Caco-2 (cell line): ENCODE data around the gene SIGMAR1. TPM values are rescaled to one million over a fixed set of nuclear protein-coding genes. Genes with fewer than 3 reads are reported as not detected.
A peak's percentile ranks its signal among the peaks of the same experiment; 100 is the strongest.

ENCODE experiments used
- BruUV-seq: library from RNA; stranded (reverse); fragments of 400-500 nt; replicated peaks from 2 replicates; lab custom pipeline; 2021; lab: Mats Ljungman, UMichigan
- CTCF ChIA-PET: fragments of 300-600 bp; sonication (Branson Sonifier 250); formaldehyde crosslinking; loops from one replicate; lab custom pipeline; 2022; ENCODE audit warnings: antibody characterized with exemption; lab: Charles Lee
- POLR2A ChIA-PET: fragments of 300-600 bp; sonication (Branson Sonifier 250); formaldehyde crosslinking; loops from one replicate; lab custom pipeline; 2022; ENCODE audit warnings: antibody characterized with exemption; lab: Charles Lee
- DNase-seq, 2 experiments: peaks; one replicate each; pipeline versions ENCODE4 v3.0.0 to v3.0.0-alpha.2; 2020 to 2022
- H3K27me3 ChIP-seq: replicated peaks from 2 replicates; pipeline ENCODE4 v1.6.0; 2011; ENCODE audit warnings: low read length; ENCODE audit not compliant: control insufficient read depth, insufficient read depth
- H3K36me3 ChIP-seq: 2 replicates; pipeline ENCODE4 v1.5.1; 2011; ENCODE audit warnings: low read length; ENCODE audit not compliant: control insufficient read depth, insufficient read depth
- H3K4me1 ChIP-seq: fragments of 250-450 bp; sonication (Bioruptor Pico); 2 replicates; pipeline ENCODE4 v1.5.1; 2020; ENCODE audit warnings: mild to moderate bottlenecking
- H3K4me3 ChIP-seq: 2 replicates; pipeline ENCODE4 v1.5.1; 2011; ENCODE audit warnings: low read depth, mild to moderate bottlenecking, control low read depth, low read length
- H3K9me3 ChIP-seq: fragments of 250-450 bp; sonication (Bioruptor Pico); 2 replicates; pipeline ENCODE4 v1.5.1; 2020; ENCODE audit warnings: mild to moderate bottlenecking, moderate library complexity
- H3K27ac Mint-ChIP-seq: one replicate; pipeline ENCODE4 v1.8.0; 2022; ENCODE audit warnings: mixed read lengths; ENCODE audit not compliant: unreplicated experiment
- H3K27me3 Mint-ChIP-seq: one replicate; pipeline ENCODE4 v1.8.0; 2022; ENCODE audit warnings: mixed read lengths; ENCODE audit not compliant: insufficient read depth, unreplicated experiment
- H3K36me3 Mint-ChIP-seq: one replicate; pipeline ENCODE4 v1.8.0; 2022; ENCODE audit warnings: mild to moderate bottlenecking, mixed read lengths; ENCODE audit not compliant: insufficient read depth, unreplicated experiment
- H3K4me1 Mint-ChIP-seq: one replicate; pipeline ENCODE4 v1.8.0; 2022; ENCODE audit warnings: low read depth, mixed read lengths; ENCODE audit not compliant: unreplicated experiment
- H3K4me3 Mint-ChIP-seq: one replicate; pipeline ENCODE4 v1.8.0; 2022; ENCODE audit warnings: mild to moderate bottlenecking, moderate library complexity, mixed read lengths; ENCODE audit not compliant: unreplicated experiment
- H3K9me3 Mint-ChIP-seq: one replicate; pipeline ENCODE4 v1.8.0; 2022; ENCODE audit warnings: mixed read lengths; ENCODE audit not compliant: unreplicated experiment
- intact Hi-C: fragments of 100-400 bp; cut with micrococcal nuclease; formaldehyde crosslinking; loops from one replicate; pipeline ENCODE4 v1.10.0; 2022; ENCODE audit not compliant: unreplicated experiment
- total RNA-seq: library from RNA; stranded (reverse); gene quantifications from 2 replicates; pipeline ENCODE4 v1.2.3, GENCODE V29; 2022
- TF ChIP-seq, protein P1 (sequence below), 2 experiments: fragments of 200-600 bp in 1 of 2; IDR thresholded peaks; 1 replicate in 1 of 2; 2 replicates in 1 of 2; pipeline versions ENCODE4 v1.5.1 to v1.8.0; 2011 to 2022; ENCODE audit warnings: antibody characterized with exemption in 1 of 2, control low read depth in 1 of 2, inconsistent platforms in 1 of 2, low read depth in 1 of 2, low read length in 1 of 2, mild to moderate bottlenecking in 1 of 2, moderate library complexity in 1 of 2; ENCODE audit not compliant: insufficient read depth in 1 of 2, severe bottlenecking in 1 of 2, unreplicated experiment in 1 of 2

The SIGMAR1 gene
- total RNA-seq, 1 experiment from 2014 or later: 102 TPM

DNA sequence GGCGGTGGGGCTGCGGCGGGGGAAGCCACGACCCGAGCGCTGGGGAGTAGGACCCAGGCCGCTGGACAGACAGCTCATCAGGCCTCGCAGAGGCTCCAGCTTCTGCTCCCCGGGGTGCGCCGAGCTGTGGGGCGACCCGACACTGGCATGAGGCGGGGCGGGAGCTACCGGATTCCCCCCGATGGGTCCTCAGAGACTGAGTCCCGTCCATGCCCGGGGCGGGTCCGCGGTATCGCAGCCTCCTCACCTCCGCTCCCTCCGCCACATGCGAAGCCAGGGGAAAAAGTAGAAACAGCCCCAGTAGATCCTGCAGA lies 27.4 kb upstream of the SIGMAR1 start:
- Histone ChIP-seq H3K4me1 (peaks cover 15% of the 10 kb centered on the region), H3K27me3 (no peaks in the 10 kb centered on the region), H3K4me3 (no peak overlapping the region; the same call in 1 of the 2 replicates), H3K9me3 (no peaks in the 10 kb centered on the region; the same call in 1 of the 2 replicates), H3K36me3 (no peaks in the 10 kb centered on the region)
- DNase-seq: no peak
- Mint-ChIP-seq H3K4me3 (peak overlapping the region; percentile 81), H3K36me3 (no peaks in the 10 kb centered on the region), H3K27ac (no peak overlapping the region), H3K9me3 (no peaks in the 10 kb centered on the region), H3K4me1 (peaks cover 28% of the 10 kb centered on the region), H3K27me3 (no peaks in the 10 kb centered on the region)
- POLR2A ChIA-PET: interaction anchor here (0.6 kb wide), 2 partner anchors 13 to 1063 kb away, joined by 3 read pairs; partner anchors contain the start of gene IL11RA
- BruUV-seq: no TSS peak
- TF ChIP-seq, protein P1, sequence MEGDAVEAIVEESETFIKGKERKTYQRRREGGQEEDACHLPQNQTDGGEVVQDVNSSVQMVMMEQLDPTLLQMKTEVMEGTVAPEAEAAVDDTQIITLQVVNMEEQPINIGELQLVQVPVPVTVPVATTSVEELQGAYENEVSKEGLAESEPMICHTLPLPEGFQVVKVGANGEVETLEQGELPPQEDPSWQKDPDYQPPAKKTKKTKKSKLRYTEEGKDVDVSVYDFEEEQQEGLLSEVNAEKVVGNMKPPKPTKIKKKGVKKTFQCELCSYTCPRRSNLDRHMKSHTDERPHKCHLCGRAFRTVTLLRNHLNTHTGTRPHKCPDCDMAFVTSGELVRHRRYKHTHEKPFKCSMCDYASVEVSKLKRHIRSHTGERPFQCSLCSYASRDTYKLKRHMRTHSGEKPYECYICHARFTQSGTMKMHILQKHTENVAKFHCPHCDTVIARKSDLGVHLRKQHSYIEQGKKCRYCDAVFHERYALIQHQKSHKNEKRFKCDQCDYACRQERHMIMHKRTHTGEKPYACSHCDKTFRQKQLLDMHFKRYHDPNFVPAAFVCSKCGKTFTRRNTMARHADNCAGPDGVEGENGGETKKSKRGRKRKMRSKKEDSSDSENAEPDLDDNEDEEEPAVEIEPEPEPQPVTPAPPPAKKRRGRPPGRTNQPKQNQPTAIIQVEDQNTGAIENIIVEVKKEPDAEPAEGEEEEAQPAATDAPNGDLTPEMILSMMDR (IDR thresholded peaks at IDR 0.05; ENCODE audit: insufficient read depth in 1 of 2, low read depth in 1 of 2, low read length in 1 of 2, severe bottlenecking in 1 of 2, unreplicated experiment in 1 of 2): no peak
- intact Hi-C loops: loop anchor here (2.0 kb wide), 1 partner anchor 18 kb away; the partner anchor contains the start of gene GALT
- CTCF ChIA-PET: interaction anchor here (1.2 kb wide), 2 partner anchors 18 to 27 kb away, joined by 5 to 9 read pairs; partner anchors contain the start of genes GALT and SIGMAR1

DNA sequence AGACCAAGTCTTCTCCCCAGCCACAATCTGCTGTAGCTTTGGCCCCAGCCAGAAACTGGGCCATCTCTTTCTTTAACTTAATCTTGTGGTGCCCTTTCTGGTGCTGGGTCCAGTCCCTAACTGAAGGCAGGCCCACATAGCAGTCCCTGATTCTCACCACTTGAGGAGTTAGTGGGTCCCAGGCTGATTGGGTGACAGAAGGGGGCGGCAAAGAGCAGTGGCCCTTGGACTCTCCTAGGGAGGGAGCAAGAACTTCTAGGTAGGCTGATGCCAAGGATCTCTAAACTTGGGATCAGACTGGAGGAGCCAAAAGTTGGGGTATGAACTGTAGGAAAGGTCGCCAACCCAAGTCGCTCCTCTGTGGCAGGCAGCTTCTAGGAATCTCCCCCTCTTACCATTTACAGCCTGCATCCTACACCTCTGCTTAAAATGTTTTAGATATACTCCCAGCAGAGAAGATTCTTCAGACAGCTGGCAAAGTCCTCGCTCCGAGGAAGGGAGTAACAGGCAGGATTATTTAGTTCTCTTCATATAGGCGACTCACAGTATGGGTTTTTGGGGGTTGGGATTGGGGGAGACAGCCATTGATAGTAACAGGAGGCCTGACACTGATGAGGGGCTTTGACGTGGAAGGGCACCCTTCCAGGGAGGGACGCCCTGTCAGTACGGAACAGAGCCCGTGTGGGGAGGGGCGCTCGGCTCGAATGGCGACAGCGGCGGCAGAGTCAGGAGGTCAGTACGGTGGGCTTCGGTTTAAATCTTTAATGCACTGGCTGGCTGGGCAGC lies 26.9 kb upstream of the SIGMAR1 start:
- Mint-ChIP-seq H3K27ac (no peak overlapping the region), H3K36me3 (no peaks in the 10 kb centered on the region), H3K4me3 (peak overlapping the region; percentile 81), H3K27me3 (no peaks in the 10 kb centered on the region), H3K4me1 (peaks cover 28% of the 10 kb centered on the region), H3K9me3 (no peaks in the 10 kb centered on the region)
- Histone ChIP-seq H3K4me1 (peaks cover 15% of the 10 kb centered on the region), H3K27me3 (no peaks in the 10 kb centered on the region), H3K9me3 (no peaks in the 10 kb centered on the region), H3K4me3 (no peak overlapping the region), H3K36me3 (no peaks in the 10 kb centered on the region)
- TF ChIP-seq, protein P1 (IDR thresholded peaks at IDR 0.05; ENCODE audit: insufficient read depth in 1 of 2, low read depth in 1 of 2, low read length in 1 of 2, severe bottlenecking in 1 of 2, unreplicated experiment in 1 of 2): peak; percentile 38 to 78
- ChIA-PET CTCF (interaction anchor here (1.2 kb wide), 2 partner anchors 18 to 27 kb away, joined by 5 to 9 read pairs; partner anchors contain the start of genes GALT and SIGMAR1), POLR2A (no interaction called here)
- BruUV-seq: no TSS peak
- peak; percentile 68 to 72 for DNase-seq
- intact Hi-C loops: loop anchor here (1.0 to 2.0 kb wide), 2 partner anchors 12 to 18 kb away; partner anchors contain the start of genes GALT and IL11RA

DNA sequence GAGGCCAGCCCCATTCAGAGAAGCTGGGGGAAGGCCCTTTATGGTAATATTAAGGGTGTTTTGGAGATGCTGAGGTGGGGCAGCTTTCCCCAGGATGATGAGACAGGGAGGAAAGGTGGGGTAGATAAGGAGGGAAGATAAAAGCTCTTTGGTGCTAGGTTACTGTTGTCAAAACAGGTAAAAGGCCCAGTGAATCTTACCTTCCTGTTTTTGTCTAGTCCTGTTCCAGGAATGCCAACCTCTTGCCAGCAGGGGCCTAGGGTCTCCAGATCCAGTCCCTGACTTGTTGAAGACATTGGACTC lies 25.7 kb upstream of the SIGMAR1 start:
- CTCF ChIA-PET: no interaction called here

More for the DNA sequence above, 25.7 kb upstream of the SIGMAR1 start:
- no peaks in the 10 kb centered on the region for H3K27me3 ChIP-seq
- POLR2A ChIA-PET: interaction anchor here (0.5 kb wide), 1 partner anchor 191 kb away, joined by 3 read pairs; no protein-coding TSS in a partner anchor
- BruUV-seq: no TSS peak
- H3K4me3 ChIP-seq: no peak overlapping the region
- H3K9me3 ChIP-seq: no peaks in the 10 kb centered on the region
- peaks cover 28% of the 10 kb centered on the region for H3K4me1 Mint-ChIP-seq
- H3K36me3 ChIP-seq: no peaks in the 10 kb centered on the region
- no peaks in the 10 kb centered on the region for H3K36me3 Mint-ChIP-seq
- DNase-seq: no peak
- H3K27ac Mint-ChIP-seq: peak overlapping the region; percentile 56
- intact Hi-C loops: no loop called here
- H3K4me3 Mint-ChIP-seq: no peak overlapping the region
- no peaks in the 10 kb centered on the region for H3K9me3 Mint-ChIP-seq
- TF ChIP-seq, protein P1 (IDR thresholded peaks at IDR 0.05; ENCODE audit: insufficient read depth in 1 of 2, low read depth in 1 of 2, low read length in 1 of 2, severe bottlenecking in 1 of 2, unreplicated experiment in 1 of 2): no peak
- no peaks in the 10 kb centered on the region for H3K27me3 Mint-ChIP-seq
- peaks cover 15% of the 10 kb centered on the region for H3K4me1 ChIP-seq
